Melanocyte of skin (primary cell): ENCODE measurements around the gene LIN52. TPM values are rescaled to one million over a fixed set of nuclear protein-coding genes. Genes with fewer than 3 reads are reported as not detected.

Experiments
- small RNA-seq, 2 donors: library from RNA; depleted of rRNA; stranded (forward); fragments of <200 nt; gene quantifications; one replicate each; pipeline ENCODE3, GENCODE V24; 2012
- total RNA-seq, 2 donors: library from RNA; depleted of rRNA; stranded (reverse); fragments of >200 nt; gene quantifications; 2 replicates each; pipeline ENCODE4 v1.2.3, GENCODE V29; 2012

LIN52 gene, protein sequence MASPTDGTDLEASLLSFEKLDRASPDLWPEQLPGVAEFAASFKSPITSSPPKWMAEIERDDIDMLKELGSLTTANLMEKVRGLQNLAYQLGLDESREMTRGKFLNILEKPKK
- 10 to 100 TPM in 1 of 2 donors, 1 to 10 TPM in 1; 10.0 to 14.7 TPM for total RNA-seq

DNA sequence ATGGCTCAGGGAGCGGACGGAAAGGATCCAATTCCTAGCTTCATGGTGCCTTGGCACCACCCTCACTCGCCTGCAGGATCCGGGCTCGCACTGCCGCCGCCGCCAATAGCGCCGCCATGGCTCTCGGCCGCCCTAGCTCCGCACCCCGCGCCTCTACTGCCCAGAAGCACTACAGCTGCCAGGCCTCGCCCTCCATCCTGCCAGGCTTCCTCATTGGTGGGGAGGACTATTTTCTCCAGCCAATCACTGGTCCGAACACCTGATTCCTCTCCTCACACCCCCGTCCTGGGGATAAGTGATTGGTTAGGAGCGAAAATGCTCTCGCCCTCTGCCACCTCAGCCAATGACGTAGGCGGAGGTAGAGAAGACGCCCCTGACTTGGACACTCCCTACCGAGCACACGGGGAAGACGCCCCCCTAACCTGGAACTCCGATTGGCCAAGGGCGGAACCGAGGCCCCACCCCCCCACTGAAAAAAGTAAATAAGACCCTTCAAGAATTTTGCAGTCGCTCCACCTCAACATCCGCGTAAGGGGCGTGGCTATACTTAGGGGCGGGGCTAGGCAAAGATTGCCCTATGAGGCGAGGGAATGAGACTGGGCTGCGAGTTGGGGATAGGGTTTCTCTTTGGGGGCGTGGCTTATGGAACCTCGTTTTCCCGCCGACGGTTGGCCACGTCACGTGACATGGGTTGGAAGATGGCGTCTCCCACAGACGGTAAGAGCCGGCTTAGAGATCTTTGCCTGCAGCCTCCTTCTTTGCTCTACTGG lies at the start of gene LIN52, which contains the start of gene ALDH6A1:
Gene LIN52, plus strand, starts transcription at position 680 of the 770 bp plus-strand sequence. Its CDS starts 19 bp downstream, at position 699.
Gene ALDH6A1, minus strand, starts transcription at position 177 of the 770 bp plus-strand sequence. Its CDS starts 59 bp downstream, at position 118.

GRCh38 chr14:74238974-74239847 lies 154.5 kb downstream of the LIN52 start, which contains the start of gene VSX2:
Gene VSX2, plus strand, starts transcription at chr14:74239449. Its CDS starts 113 bp downstream, at chr14:74239562.

Small RNA genes lying within 50 kb of the gene (small RNA-seq; reads per million reads assigned to genes)
- gene AC006349.1 (0 reads per million in 2 donors), gene RN7SL530P (0 reads per million in 2 donors)

Other genes starting within 250 kb of the LIN52 start
- 1 to 10 TPM; 2.7 to 8.6 TPM for gene PTGR2, start 233.1 kb upstream of the LIN52 start, total RNA-seq
- 100 to 1,000 TPM in 1 of 2 donors, 10 to 100 TPM in 1; 76.4 to 104 TPM for gene ZNF410, start 198.1 kb upstream of the LIN52 start, total RNA-seq
- 1 to 10 TPM in 1 of 2 donors, under 1 TPM in 1; 1.00 to 2.4 TPM for gene FAM161B, start 134.9 kb upstream of the LIN52 start, total RNA-seq
- gene COQ6, start 134.7 kb upstream of the LIN52 start, total RNA-seq, result 10 to 100 TPM; 26.3 to 31.3 TPM
- gene ENTPD5, start 65.7 kb upstream of the LIN52 start, total RNA-seq, result 1 to 10 TPM; 8.3 to 9.3 TPM
- gene BBOF1, start 65.6 kb upstream of the LIN52 start, total RNA-seq, result 1 to 10 TPM; 2.7 to 4.1 TPM
- gene ALDH6A1, start 503 bp upstream of the LIN52 start, total RNA-seq, result 10 to 100 TPM; 11.3 to 19.3 TPM
- not detected for gene VSX2, start 154.5 kb downstream of the LIN52 start, total RNA-seq
- gene ABCD4, start 218.0 kb downstream of the LIN52 start, total RNA-seq, result 10 to 100 TPM; 30.3 to 38.3 TPM